PC-9 (cell line): ENCODE results near the gene NAB2. TPM values are rescaled to one million over a fixed set of nuclear protein-coding genes. Genes with fewer than 3 reads are reported as not detected.

ENCODE experiments used
- BruUV-seq: library from RNA; stranded (reverse); fragments of 400-500 nt; replicated peaks from 2 replicates; lab custom pipeline; 2021; lab: Mats Ljungman, UMichigan
- CTCF ChIA-PET: fragments of 300-600 bp; sonication (Branson Sonifier 250); formaldehyde crosslinking; loops from one replicate; lab custom pipeline; 2022; ENCODE audit warnings: antibody characterized with exemption; lab: Charles Lee
- POLR2A ChIA-PET: fragments of 300-600 bp; sonication (Branson Sonifier 250); formaldehyde crosslinking; loops from one replicate; lab custom pipeline; 2022; ENCODE audit warnings: antibody characterized with exemption; ENCODE audit not compliant: unreplicated experiment; lab: Charles Lee
- DNase-seq, 2 experiments: peaks; one replicate each; pipeline versions ENCODE4 v3.0.0 to v3.0.0-alpha.2; 2015 to 2022; ENCODE audit warnings: mixed read lengths in 1 of 2
- H2AFZ ChIP-seq: fragments of 200-600 bp; sonication (generic); 2 replicates; pipeline ENCODE4 v1.8.1; 2017; ENCODE audit warnings: antibody characterized with exemption
- H3F3A ChIP-seq: fragments of 200-600 bp; sonication (generic); 2 replicates; pipeline ENCODE4 v1.8.1; 2017; ENCODE audit warnings: antibody characterized with exemption, mild to moderate bottlenecking, low read depth; ENCODE audit not compliant: insufficient read depth
- H3K27ac ChIP-seq: fragments of 200-600 bp; sonication (generic); 2 replicates; pipeline ENCODE4 v1.6.1; 2016; ENCODE audit warnings: mixed run types
- H3K27me3 ChIP-seq: fragments of 200-600 bp; sonication (generic); 2 replicates; pipeline ENCODE4 v1.6.1; 2016; ENCODE audit warnings: low read depth, mixed run types; ENCODE audit not compliant: insufficient read depth
- H3K36me3 ChIP-seq: fragments of 200-600 bp; sonication (generic); 2 replicates; pipeline ENCODE4 v1.6.1; 2016; ENCODE audit warnings: low read depth, mixed run types
- H3K4me1 ChIP-seq: fragments of 200-600 bp; sonication (generic); replicated peaks from 2 replicates; pipeline ENCODE4 v1.6.1; 2016; ENCODE audit warnings: mixed run types; ENCODE audit not compliant: insufficient read depth
- H3K4me2 ChIP-seq: fragments of 200-600 bp; sonication (generic); 2 replicates; pipeline ENCODE4 v1.6.1; 2017; ENCODE audit warnings: mixed run types
- H3K4me3 ChIP-seq: fragments of 200-600 bp; sonication (generic); 2 replicates; pipeline ENCODE4 v1.6.1; 2016; ENCODE audit warnings: mixed run types
- H3K79me2 ChIP-seq: fragments of 200-600 bp; sonication (generic); 2 replicates; pipeline ENCODE4 v1.6.1; 2017; ENCODE audit warnings: low read depth, mixed run types
- H3K9me2 ChIP-seq: fragments of 200-600 bp; sonication (generic); 2 replicates; pipeline ENCODE4 v1.8.1; 2017; ENCODE audit warnings: mild to moderate bottlenecking; ENCODE audit not compliant: insufficient read depth
- H3K9me3 ChIP-seq: fragments of 200-600 bp; sonication (generic); 2 replicates; pipeline ENCODE4 v1.8.1; 2016; ENCODE audit warnings: low read depth; ENCODE audit not compliant: insufficient read depth
- H4K20me1 ChIP-seq: fragments of 200-600 bp; sonication (generic); 2 replicates; pipeline ENCODE4 v1.8.1; 2017; ENCODE audit not compliant: insufficient read depth
- CTCF ChIP-seq: fragments of 200-600 bp; sonication (generic); conservative IDR thresholded peaks from 2 replicates; pipeline ENCODE4 v1.6.1; 2017; ENCODE audit warnings: mixed run types, antibody characterized with exemption, mild to moderate bottlenecking, moderate library complexity
- EZH2 ChIP-seq: fragments of 200-600 bp; sonication (generic); IDR thresholded peaks from 2 replicates; pipeline ENCODE4 v1.8.0; 2017; ENCODE audit warnings: antibody characterized with exemption, low read depth
- intact Hi-C: fragments of 100-400 bp; cut with micrococcal nuclease; formaldehyde crosslinking; loops from one replicate; pipeline ENCODE4 v1.10.0; 2022; ENCODE audit not compliant: unreplicated experiment
- total RNA-seq: library from RNA; stranded (reverse); gene quantifications from 2 replicates; pipeline ENCODE4 v1.2.3, GENCODE V29; 2021

The NAB2 gene
- total RNA-seq, 1 experiment from 2014 or later, result 13.8 TPM

GRCh38 chr12:57130941-57131340 is 42.0 kb downstream of the NAB2 start:
- H3K79me2 ChIP-seq, result no peaks in the 10 kb centered on the region
- CTCF ChIA-PET, result no interaction called here
- BruUV-seq, result no TSS peak

GRCh38 chr12:57131896-57132744 is 43.2 kb downstream of the NAB2 start:
- H3K9me3 ChIP-seq, result no peaks in the 10 kb centered on the region
- H3K36me3 ChIP-seq, result no peaks in the 10 kb centered on the region
- CTCF ChIA-PET, result no interaction called here
- POLR2A ChIA-PET, result interaction anchor here (0.6 kb wide), 2 partner anchors 23 to 61 kb away, joined by 4 to 5 read pairs; no protein-coding TSS in a partner anchor
- H4K20me1 ChIP-seq, result no peaks in the 10 kb centered on the region
- no peak overlapping the region for H3K4me3 ChIP-seq
- no peak for DNase-seq
- no peaks in the 10 kb centered on the region for H3K9me2 ChIP-seq
- peaks cover under 1% of the 10 kb centered on the region for H3K4me1 ChIP-seq
- no peaks in the 10 kb centered on the region for H3K27me3 ChIP-seq
- H3F3A ChIP-seq, result peaks cover 9% of the 10 kb centered on the region
- H3K79me2 ChIP-seq, result no peaks in the 10 kb centered on the region
- intact Hi-C loops, result no loop called here
- TF ChIP-seq EZH2, result no peak
- TF ChIP-seq CTCF, result no peak
- no peak overlapping the region for H3K27ac ChIP-seq
- H2AFZ ChIP-seq, result no peak overlapping the region
- BruUV-seq, result no TSS peak
- H3K4me2 ChIP-seq, result no peak overlapping the region

More at GRCh38 chr12:57130941-57131340, 42.0 kb downstream of the NAB2 start:
- intact Hi-C loops, result no loop called here
- no peaks in the 10 kb centered on the region for H3K9me2 ChIP-seq
- no peak for TF ChIP-seq CTCF
- no peak for TF ChIP-seq EZH2
- no peaks in the 10 kb centered on the region for H3K9me3 ChIP-seq
- H2AFZ ChIP-seq, result no peak overlapping the region
- no peaks in the 10 kb centered on the region for H4K20me1 ChIP-seq
- no peak overlapping the region for H3K4me2 ChIP-seq
- H3K36me3 ChIP-seq, result no peaks in the 10 kb centered on the region
- DNase-seq, result no peak
- peaks cover 15% of the 10 kb centered on the region for H3F3A ChIP-seq
- no peaks in the 10 kb centered on the region for H3K27me3 ChIP-seq
- no peak overlapping the region for H3K4me3 ChIP-seq
- peaks cover 8% of the 10 kb centered on the region for H3K4me1 ChIP-seq
- H3K27ac ChIP-seq, result no peak overlapping the region
- POLR2A ChIA-PET, result interaction anchor here (0.7 kb wide), 1 partner anchor 24 kb away, joined by 10 read pairs; no protein-coding TSS in a partner anchor

GRCh38 chr12:57133013-57133569 is 44.2 kb downstream of the NAB2 start:
- H3K4me3 ChIP-seq, result no peak overlapping the region
- no peak overlapping the region for H3K4me2 ChIP-seq
- intact Hi-C loops, result no loop called here
- no peak for DNase-seq
- H3K27ac ChIP-seq, result no peak overlapping the region
- H3K9me2 ChIP-seq, result no peaks in the 10 kb centered on the region
- H3K36me3 ChIP-seq, result no peaks in the 10 kb centered on the region
- H3K9me3 ChIP-seq, result no peaks in the 10 kb centered on the region
- H3K27me3 ChIP-seq, result no peaks in the 10 kb centered on the region
- no peaks in the 10 kb centered on the region; the same call in 1 of the 2 replicates for H3K4me1 ChIP-seq
- no peaks in the 10 kb centered on the region for H4K20me1 ChIP-seq
- ChIA-PET POLR2A (no interaction called here), CTCF (interaction anchor here (0.7 kb wide), 1 partner anchor 43 kb away, joined by 5 read pairs; no protein-coding TSS in a partner anchor)
- H3F3A ChIP-seq, result peaks cover 6% of the 10 kb centered on the region; the same call in 1 of the 2 replicates
- no peaks in the 10 kb centered on the region for H3K79me2 ChIP-seq
- no TSS peak for BruUV-seq
- no peak overlapping the region for H2AFZ ChIP-seq
- TF ChIP-seq EZH2 (no peak), CTCF (no peak)
